WI38 (cell line): ENCODE measurements around the gene CPLX1.

Experiments
- H3K4me3 ChIP-seq: 2 replicates; pipeline ENCODE4 v1.5.1; 2011; ENCODE audit warnings: low read depth, mild to moderate bottlenecking, control low read depth, low read length
- TF ChIP-seq, protein P1 (sequence below): IDR thresholded peaks from 2 replicates; pipeline ENCODE4 v1.5.1; 2012; ENCODE audit warnings: low read depth, mild to moderate bottlenecking, control low read depth, low read length

The CPLX1 gene

GRCh38 chr4:864456-865120 is 38.7 kb upstream of the CPLX1 start:
- H3K4me3 ChIP-seq = no peak overlapping the region
- TF ChIP-seq, protein P1, sequence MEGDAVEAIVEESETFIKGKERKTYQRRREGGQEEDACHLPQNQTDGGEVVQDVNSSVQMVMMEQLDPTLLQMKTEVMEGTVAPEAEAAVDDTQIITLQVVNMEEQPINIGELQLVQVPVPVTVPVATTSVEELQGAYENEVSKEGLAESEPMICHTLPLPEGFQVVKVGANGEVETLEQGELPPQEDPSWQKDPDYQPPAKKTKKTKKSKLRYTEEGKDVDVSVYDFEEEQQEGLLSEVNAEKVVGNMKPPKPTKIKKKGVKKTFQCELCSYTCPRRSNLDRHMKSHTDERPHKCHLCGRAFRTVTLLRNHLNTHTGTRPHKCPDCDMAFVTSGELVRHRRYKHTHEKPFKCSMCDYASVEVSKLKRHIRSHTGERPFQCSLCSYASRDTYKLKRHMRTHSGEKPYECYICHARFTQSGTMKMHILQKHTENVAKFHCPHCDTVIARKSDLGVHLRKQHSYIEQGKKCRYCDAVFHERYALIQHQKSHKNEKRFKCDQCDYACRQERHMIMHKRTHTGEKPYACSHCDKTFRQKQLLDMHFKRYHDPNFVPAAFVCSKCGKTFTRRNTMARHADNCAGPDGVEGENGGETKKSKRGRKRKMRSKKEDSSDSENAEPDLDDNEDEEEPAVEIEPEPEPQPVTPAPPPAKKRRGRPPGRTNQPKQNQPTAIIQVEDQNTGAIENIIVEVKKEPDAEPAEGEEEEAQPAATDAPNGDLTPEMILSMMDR = no peak

DNA sequence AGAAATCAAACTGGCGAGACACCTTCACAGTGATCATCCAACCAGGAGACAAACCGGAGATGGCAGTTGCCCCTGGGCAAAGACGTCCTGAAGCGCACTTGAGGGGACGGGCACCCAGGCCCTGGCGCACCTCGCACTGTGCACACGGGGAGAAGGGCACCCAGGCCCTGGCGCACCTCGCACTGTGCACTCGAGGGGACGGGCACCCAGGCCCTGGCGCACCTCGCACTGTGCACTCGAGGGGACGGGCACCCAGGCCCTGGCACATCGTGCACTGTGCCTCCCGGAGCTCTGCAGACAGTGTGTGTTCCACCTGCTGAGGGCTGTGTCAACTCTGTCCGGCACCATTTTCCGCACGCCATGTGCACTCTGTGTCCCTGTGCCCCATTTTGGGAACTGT is 34.6 kb upstream of the CPLX1 start:
- TF ChIP-seq, protein P1 = no peak
- no peak overlapping the region for H3K4me3 ChIP-seq

GRCh38 chr4:859496-859895 is 33.6 kb upstream of the CPLX1 start:
- TF ChIP-seq, protein P1 = no peak
- H3K4me3 ChIP-seq = no peak overlapping the region

GRCh38 chr4:858831-859451 is 33.0 kb upstream of the CPLX1 start:
- H3K4me3 ChIP-seq = no peak overlapping the region
- TF ChIP-seq, protein P1 = no peak

- no peak overlapping the region for H3K4me3 ChIP-seq
These were observed 32.1 kb upstream of the CPLX1 start for GRCh38 chr4:858041-858481.

DNA sequence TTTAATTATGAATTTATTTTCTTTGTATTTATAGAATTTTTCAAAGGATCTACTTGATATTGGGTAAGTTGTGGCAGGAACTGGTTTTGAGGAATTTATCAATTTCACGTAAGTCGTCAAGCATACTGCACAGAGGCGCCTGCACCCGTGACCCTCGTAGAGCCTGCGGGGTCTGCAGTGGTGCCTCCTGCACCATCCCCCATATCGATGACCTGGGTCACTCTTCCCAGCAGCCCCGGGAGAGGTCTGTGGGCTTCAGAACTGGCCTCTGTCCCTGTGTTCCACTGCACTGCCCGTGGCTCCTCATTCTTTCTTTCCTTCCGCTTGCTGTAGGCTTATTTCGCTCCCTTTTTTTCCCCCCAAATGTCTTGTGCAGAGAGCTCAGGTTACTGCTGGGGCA is 31.5 kb upstream of the CPLX1 start:
- no peak overlapping the region for H3K4me3 ChIP-seq
- TF ChIP-seq, protein P1 = no peak

More at GRCh38 chr4:858041-858481, 32.1 kb upstream of the CPLX1 start:
- TF ChIP-seq, protein P1 = no peak

- no peak overlapping the region for H3K4me3 ChIP-seq
- TF ChIP-seq, protein P1 = no peak
These were observed 30.4 kb upstream of the CPLX1 start for GRCh38 chr4:856225-856901.
